DND-41 (cell line): ENCODE data around the gene SLC22A31.

Experiments used
- CTCF ChIP-seq: IDR thresholded peaks from 2 replicates; pipeline ENCODE4 v1.5.1; 2012; ENCODE audit warnings: borderline replicate concordance, low read length, moderate library complexity, mild to moderate bottlenecking; ENCODE audit not compliant: poor library complexity, severe bottlenecking; ENCODE audit errors: extremely low read depth
- EZH2 ChIP-seq: IDR thresholded peaks from 3 replicates; pipeline ENCODE4 v1.6.1; 2012; ENCODE audit warnings: borderline replicate concordance, low read depth, mild to moderate bottlenecking, moderate library complexity, low read length, inconsistent platforms; ENCODE audit not compliant: severe bottlenecking

GRCh38 chr16:89209522-89210044 is 9.2 kb upstream of the SLC22A31 start:
- no peak for TF ChIP-seq CTCF
- TF ChIP-seq EZH2 = no peak
